Vagina (tissue), 2 donors: ENCODE measurements around the gene SAMD15. TPM values are rescaled to one million over a fixed set of nuclear protein-coding genes. Genes with fewer than 3 reads are reported as not detected.

Experiments
- DNase-seq, 2 donors: peaks; one replicate each; pipeline ENCODE4 v3.0.0-alpha.2; 2017; ENCODE audit errors: extremely low spot score in 2 of 2
- H3K27ac ChIP-seq: fragments of 200-600 bp; sonication (generic); one replicate; pipeline ENCODE4 v1.5.1; 2019
- H3K27me3 ChIP-seq: fragments of 200-600 bp; sonication (generic); one replicate; pipeline ENCODE4 v1.5.1; 2019
- H3K36me3 ChIP-seq, 2 donors: fragments of 200-600 bp; sonication (generic); one replicate each; pipeline ENCODE4 v1.5.1; 2017 to 2019
- H3K4me1 ChIP-seq: fragments of 200-600 bp; sonication (generic); one replicate; pipeline ENCODE4 v1.5.1; 2019
- H3K4me3 ChIP-seq, 2 donors: fragments of 200-600 bp; sonication (generic); 1 replicate in 1 of 2; 2 replicates in 1 of 2; pipeline ENCODE4 v1.5.1; 2016 to 2019
- H3K9me3 ChIP-seq: fragments of 200-600 bp; sonication (generic); one replicate; pipeline ENCODE4 v1.5.1; 2019
- CTCF ChIP-seq, 3 experiments: fragments of 450-650 bp in 2 of 3; fragments of 200-600 bp in 1 of 3; sonication (generic) in 1 of 3; IDR thresholded peaks; one replicate each; pipeline ENCODE4 v1.5.1; 2017 to 2019; ENCODE audit warnings: antibody characterized with exemption in 3 of 3, mild to moderate bottlenecking in 2 of 3, moderate library complexity in 2 of 3
- POLR2A ChIP-seq, 2 donors: fragments of 450-650 bp; IDR thresholded peaks; one replicate each; pipeline ENCODE4 v1.6.1; 2017; ENCODE audit warnings: antibody characterized with exemption in 2 of 2, mild to moderate bottlenecking in 2 of 2, moderate library complexity in 2 of 2
- POLR2AphosphoS5 ChIP-seq, 2 donors: sonication (generic); formaldehyde crosslinking; IDR thresholded peaks; one replicate each; pipeline ENCODE4 v1.9.0; 2017; ENCODE audit warnings: antibody characterized with exemption in 2 of 2, mild to moderate bottlenecking in 2 of 2, low read depth in 1 of 2; ENCODE audit not compliant: insufficient read depth in 1 of 2
- intact Hi-C: fragments of 100-400 bp; cut with DNase I; formaldehyde crosslinking; loops from one replicate; pipeline ENCODE4 v1.15.1; 2023
- total RNA-seq: library from RNA; depleted of rRNA; stranded (reverse); fragments of >200 nt; gene quantifications from one replicate; pipeline ENCODE4 v1.2.3, GENCODE V29; 2016

The SAMD15 gene
- total RNA-seq, 1 donor from 2014 or later, result not detected

GRCh38 chr14:77400216-77400615 is 23.0 kb downstream of the SAMD15 start:
- DNase-seq, result no peak
- Histone ChIP-seq H3K36me3 (no peaks in the 10 kb centered on the region), H3K4me1 (no peaks in the 10 kb centered on the region), H3K27ac (no peak overlapping the region), H3K9me3 (no peaks in the 10 kb centered on the region), H3K4me3 (no peak overlapping the region), H3K27me3 (no peaks in the 10 kb centered on the region)
- intact Hi-C loops, result no loop called here
- TF ChIP-seq POLR2A (IDR thresholded peaks at IDR 0.05) (no peak), CTCF (IDR thresholded peaks at IDR 0.05) (no peak), POLR2AphosphoS5 (IDR thresholded peaks at IDR 0.05; ENCODE audit: insufficient read depth in 1 of 2, low read depth in 1 of 2) (no peak)

GRCh38 chr14:77403768-77404167 is 26.6 kb downstream of the SAMD15 start:
- no peaks in the 10 kb centered on the region for H3K27me3 ChIP-seq
- H3K4me3 ChIP-seq, result no peak overlapping the region

GRCh38 chr14:77406086-77406485 is 28.9 kb downstream of the SAMD15 start:
- no peak overlapping the region for H3K4me3 ChIP-seq
- TF ChIP-seq CTCF (IDR thresholded peaks at IDR 0.05), result no peak
- TF ChIP-seq POLR2A (IDR thresholded peaks at IDR 0.05), result no peak
- no peak for TF ChIP-seq POLR2AphosphoS5 (IDR thresholded peaks at IDR 0.05; ENCODE audit: insufficient read depth in 1 of 2, low read depth in 1 of 2)
- H3K36me3 ChIP-seq, result no peaks in the 10 kb centered on the region
- no peaks in the 10 kb centered on the region for H3K27me3 ChIP-seq
- intact Hi-C loops, result no loop called here
- H3K4me1 ChIP-seq, result no peaks in the 10 kb centered on the region
- no peak for DNase-seq
- no peaks in the 10 kb centered on the region for H3K9me3 ChIP-seq
- H3K27ac ChIP-seq, result no peak overlapping the region

More at GRCh38 chr14:77403768-77404167, 26.6 kb downstream of the SAMD15 start:
- Histone ChIP-seq H3K4me1 (no peaks in the 10 kb centered on the region), H3K27ac (no peak overlapping the region), H3K36me3 (no peaks in the 10 kb centered on the region), H3K9me3 (no peaks in the 10 kb centered on the region)
- DNase-seq, result no peak
- intact Hi-C loops, result no loop called here
- no peak for TF ChIP-seq CTCF (IDR thresholded peaks at IDR 0.05)
- no peak for TF ChIP-seq POLR2AphosphoS5 (IDR thresholded peaks at IDR 0.05; ENCODE audit: insufficient read depth in 1 of 2, low read depth in 1 of 2)
- TF ChIP-seq POLR2A (IDR thresholded peaks at IDR 0.05), result no peak

- TF ChIP-seq CTCF (IDR thresholded peaks at IDR 0.05), result no peak
- no peak overlapping the region for H3K27ac ChIP-seq
- no peaks in the 10 kb centered on the region for H3K27me3 ChIP-seq
- H3K4me1 ChIP-seq, result no peaks in the 10 kb centered on the region
- no peaks in the 10 kb centered on the region for H3K36me3 ChIP-seq
- no peak for DNase-seq
- H3K4me3 ChIP-seq, result no peak overlapping the region
- intact Hi-C loops, result no loop called here
- H3K9me3 ChIP-seq, result no peaks in the 10 kb centered on the region
Measured at GRCh38 chr14:77406718-77407117, 29.5 kb downstream of the SAMD15 start.

GRCh38 chr14:77407158-77407557 is 30.0 kb downstream of the SAMD15 start:
- Histone ChIP-seq H3K4me1 (no peaks in the 10 kb centered on the region), H3K27ac (no peak overlapping the region)

More at GRCh38 chr14:77407158-77407557, 30.0 kb downstream of the SAMD15 start:
- no peaks in the 10 kb centered on the region for H3K27me3 ChIP-seq
- H3K9me3 ChIP-seq, result no peaks in the 10 kb centered on the region
- no peaks in the 10 kb centered on the region for H3K36me3 ChIP-seq
- TF ChIP-seq CTCF (IDR thresholded peaks at IDR 0.05), result no peak
- TF ChIP-seq POLR2AphosphoS5 (IDR thresholded peaks at IDR 0.05; ENCODE audit: insufficient read depth in 1 of 2, low read depth in 1 of 2), result no peak
- no peak for TF ChIP-seq POLR2A (IDR thresholded peaks at IDR 0.05)
- H3K4me3 ChIP-seq, result no peak overlapping the region
- DNase-seq, result no peak
- intact Hi-C loops, result no loop called here
